Vagina (tissue), 2 donors: ENCODE results near the gene F12. TPM values are rescaled to one million over a fixed set of nuclear protein-coding genes. Genes with fewer than 3 reads are reported as not detected.

Experiments
- DNase-seq, 2 donors: peaks; one replicate each; pipeline ENCODE4 v3.0.0-alpha.2; 2017; ENCODE audit errors: extremely low spot score in 2 of 2
- H3K27ac ChIP-seq: fragments of 200-600 bp; sonication (generic); one replicate; pipeline ENCODE4 v1.5.1; 2019
- H3K27me3 ChIP-seq: fragments of 200-600 bp; sonication (generic); one replicate; pipeline ENCODE4 v1.5.1; 2019
- H3K36me3 ChIP-seq, 2 donors: fragments of 200-600 bp; sonication (generic); one replicate each; pipeline ENCODE4 v1.5.1; 2017 to 2019
- H3K4me1 ChIP-seq: fragments of 200-600 bp; sonication (generic); one replicate; pipeline ENCODE4 v1.5.1; 2019
- H3K4me3 ChIP-seq, 2 donors: fragments of 200-600 bp; sonication (generic); 1 replicate in 1 of 2; 2 replicates in 1 of 2; pipeline ENCODE4 v1.5.1; 2016 to 2019
- H3K9me3 ChIP-seq: fragments of 200-600 bp; sonication (generic); one replicate; pipeline ENCODE4 v1.5.1; 2019
- CTCF ChIP-seq, 3 experiments: fragments of 450-650 bp in 2 of 3; fragments of 200-600 bp in 1 of 3; sonication (generic) in 1 of 3; IDR thresholded peaks; one replicate each; pipeline ENCODE4 v1.5.1; 2017 to 2019; ENCODE audit warnings: antibody characterized with exemption in 3 of 3, mild to moderate bottlenecking in 2 of 3, moderate library complexity in 2 of 3
- POLR2A ChIP-seq, 2 donors: fragments of 450-650 bp; IDR thresholded peaks; one replicate each; pipeline ENCODE4 v1.6.1; 2017; ENCODE audit warnings: antibody characterized with exemption in 2 of 2, mild to moderate bottlenecking in 2 of 2, moderate library complexity in 2 of 2
- POLR2AphosphoS5 ChIP-seq, 2 donors: sonication (generic); formaldehyde crosslinking; IDR thresholded peaks; one replicate each; pipeline ENCODE4 v1.9.0; 2017; ENCODE audit warnings: antibody characterized with exemption in 2 of 2, mild to moderate bottlenecking in 2 of 2, low read depth in 1 of 2; ENCODE audit not compliant: insufficient read depth in 1 of 2
- intact Hi-C: fragments of 100-400 bp; cut with DNase I; formaldehyde crosslinking; loops from one replicate; pipeline ENCODE4 v1.15.1; 2023
- total RNA-seq: library from RNA; depleted of rRNA; stranded (reverse); fragments of >200 nt; gene quantifications from one replicate; pipeline ENCODE4 v1.2.3, GENCODE V29; 2016

F12 gene
- total RNA-seq, 1 donor from 2014 or later = 5.2 TPM

DNA sequence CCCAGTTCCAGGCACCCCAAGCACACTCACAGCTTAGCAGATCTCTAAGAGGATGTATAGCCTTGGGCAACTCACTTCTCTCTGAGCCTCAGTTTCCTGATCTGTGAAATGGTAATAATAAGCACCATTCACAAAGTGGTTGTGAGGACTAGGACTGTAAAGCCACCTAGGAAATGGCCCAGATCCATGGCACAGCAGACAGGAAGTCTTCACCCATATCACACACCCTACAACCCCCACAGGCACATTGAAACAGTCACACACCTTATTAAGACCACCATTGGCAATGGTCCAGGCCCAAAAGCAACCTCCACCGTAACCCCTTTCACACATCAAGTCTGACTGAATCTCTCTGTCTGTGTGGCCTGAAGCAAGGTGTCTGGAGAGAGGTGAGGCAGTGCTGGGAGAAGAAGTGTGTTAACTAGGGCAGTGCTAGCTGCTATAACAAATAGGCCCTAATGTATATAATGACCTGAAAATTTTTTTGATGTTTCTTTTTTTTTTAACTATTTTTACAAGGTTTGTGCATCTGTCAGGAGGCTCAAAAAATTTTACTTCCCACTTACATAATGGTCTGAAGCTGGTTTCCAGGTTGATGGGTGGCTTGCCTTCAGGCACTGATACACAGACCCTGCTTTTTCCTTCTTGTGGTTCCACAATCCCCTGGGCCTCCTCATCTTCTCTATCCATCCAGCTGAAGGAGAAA is 54.0 kb downstream of the F12 start:
- Histone ChIP-seq H3K4me3 (no peak overlapping the region), H3K4me1 (peaks cover 21% of the 10 kb centered on the region), H3K36me3 (no peaks in the 10 kb centered on the region), H3K27me3 (no peaks in the 10 kb centered on the region), H3K9me3 (no peaks in the 10 kb centered on the region), H3K27ac (no peak overlapping the region)
- intact Hi-C loops = no loop called here
- no peak for TF ChIP-seq POLR2AphosphoS5 (IDR thresholded peaks at IDR 0.05; ENCODE audit: insufficient read depth in 1 of 2, low read depth in 1 of 2)
- no peak for TF ChIP-seq CTCF (IDR thresholded peaks at IDR 0.05)
- TF ChIP-seq POLR2A (IDR thresholded peaks at IDR 0.05) = no peak
- DNase-seq = no peak

- H3K4me1 ChIP-seq = peaks cover 27% of the 10 kb centered on the region
- H3K36me3 ChIP-seq = no peaks in the 10 kb centered on the region
These were observed 54.7 kb downstream of the F12 start for GRCh38 chr5:177354711-177355110.

DNA sequence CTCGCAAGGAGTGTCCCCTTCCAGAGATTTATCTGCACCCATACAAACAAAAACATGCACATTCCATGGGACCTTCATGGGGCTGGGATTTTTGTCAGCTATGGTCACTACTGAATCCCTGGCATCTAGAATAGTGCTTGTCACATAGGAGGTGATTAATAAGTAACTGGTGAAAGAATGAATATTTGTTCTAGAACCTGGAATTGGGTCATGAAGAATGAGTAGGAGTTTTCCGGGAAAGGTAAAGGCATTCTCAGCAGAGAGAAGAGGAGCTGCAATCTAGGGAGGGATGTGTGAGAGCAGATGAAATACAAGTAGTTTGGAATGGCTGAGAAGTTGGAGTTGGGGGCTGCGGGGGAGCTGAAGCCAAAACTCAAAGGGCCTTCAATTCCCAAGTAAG is 55.1 kb downstream of the F12 start:
- H3K9me3 ChIP-seq = no peaks in the 10 kb centered on the region
- no peaks in the 10 kb centered on the region for H3K36me3 ChIP-seq
- TF ChIP-seq POLR2A (IDR thresholded peaks at IDR 0.05) (no peak), CTCF (IDR thresholded peaks at IDR 0.05) (no peak), POLR2AphosphoS5 (IDR thresholded peaks at IDR 0.05; ENCODE audit: insufficient read depth in 1 of 2, low read depth in 1 of 2) (no peak)
- H3K27me3 ChIP-seq = no peaks in the 10 kb centered on the region
- H3K4me3 ChIP-seq = no peak overlapping the region
- DNase-seq = no peak
- no peak overlapping the region for H3K27ac ChIP-seq
- intact Hi-C loops = no loop called here
- peaks cover 31% of the 10 kb centered on the region for H3K4me1 ChIP-seq

More at GRCh38 chr5:177354711-177355110, 54.7 kb downstream of the F12 start:
- no peaks in the 10 kb centered on the region for H3K9me3 ChIP-seq
- no peak overlapping the region for H3K4me3 ChIP-seq
- H3K27me3 ChIP-seq = no peaks in the 10 kb centered on the region
- TF ChIP-seq POLR2A (IDR thresholded peaks at IDR 0.05) (no peak), CTCF (IDR thresholded peaks at IDR 0.05) (no peak), POLR2AphosphoS5 (IDR thresholded peaks at IDR 0.05; ENCODE audit: insufficient read depth in 1 of 2, low read depth in 1 of 2) (no peak)
- no peak for DNase-seq
- intact Hi-C loops = no loop called here
- no peak overlapping the region for H3K27ac ChIP-seq

- no peak for DNase-seq
- no peak for TF ChIP-seq POLR2AphosphoS5 (IDR thresholded peaks at IDR 0.05; ENCODE audit: insufficient read depth in 1 of 2, low read depth in 1 of 2)
- TF ChIP-seq POLR2A (IDR thresholded peaks at IDR 0.05) = no peak
- no peak for TF ChIP-seq CTCF (IDR thresholded peaks at IDR 0.05)
- intact Hi-C loops = no loop called here
- H3K36me3 ChIP-seq = no peaks in the 10 kb centered on the region
- H3K4me1 ChIP-seq = peaks cover 37% of the 10 kb centered on the region
- no peak overlapping the region for H3K4me3 ChIP-seq
- H3K27ac ChIP-seq = no peak overlapping the region
- no peaks in the 10 kb centered on the region for H3K27me3 ChIP-seq
- H3K9me3 ChIP-seq = no peaks in the 10 kb centered on the region
These were observed 56.3 kb downstream of the F12 start for GRCh38 chr5:177353093-177353492.

Other genes starting within 250 kb of the F12 start
- 48.6 TPM for gene RAB24, start 105.8 kb downstream of the F12 start, total RNA-seq
- gene PRELID1, start 105.8 kb downstream of the F12 start, total RNA-seq = 93.3 TPM
- gene MXD3, start 97.7 kb downstream of the F12 start, total RNA-seq = 5.4 TPM
- gene LMAN2, start 57.9 kb downstream of the F12 start, total RNA-seq = 166 TPM
- 49.1 TPM for gene RGS14, start 51.6 kb downstream of the F12 start, total RNA-seq
- not detected for gene SLC34A1, start 25.1 kb downstream of the F12 start, total RNA-seq
- not detected for gene PFN3, start 8.9 kb downstream of the F12 start, total RNA-seq
- gene GRK6, start 17.1 kb upstream of the F12 start, total RNA-seq = 28.7 TPM
- 1.2 TPM for gene PRR7, start 37.2 kb upstream of the F12 start, total RNA-seq
- gene DBN1, start 64.1 kb upstream of the F12 start, total RNA-seq = 69.0 TPM
- gene PDLIM7, start 88.0 kb upstream of the F12 start, total RNA-seq = 118 TPM
- gene DOK3, start 100.3 kb upstream of the F12 start, total RNA-seq = 12.0 TPM
- 125 TPM for gene DDX41, start 107.4 kb upstream of the F12 start, total RNA-seq
- gene FAM193B, start 145.0 kb upstream of the F12 start, total RNA-seq = 72.4 TPM
- gene TMED9, start 182.6 kb upstream of the F12 start, total RNA-seq = 83.7 TPM
- gene B4GALT7, start 190.6 kb upstream of the F12 start, total RNA-seq = 19.4 TPM